ENCODE data around the gene ADGRV1. TPM values are rescaled to one million over a fixed set of nuclear protein-coding genes. Genes with fewer than 3 reads are reported as not detected.
"Not testable (repeated sequence)": the region's sequence is repeated elsewhere in the genome, so short reads cannot be mapped to it uniquely, and the experiment has no call there.

Gene ADGRV1
- total RNA-seq, 1 donor from 2014 or later = not detected

DNA sequence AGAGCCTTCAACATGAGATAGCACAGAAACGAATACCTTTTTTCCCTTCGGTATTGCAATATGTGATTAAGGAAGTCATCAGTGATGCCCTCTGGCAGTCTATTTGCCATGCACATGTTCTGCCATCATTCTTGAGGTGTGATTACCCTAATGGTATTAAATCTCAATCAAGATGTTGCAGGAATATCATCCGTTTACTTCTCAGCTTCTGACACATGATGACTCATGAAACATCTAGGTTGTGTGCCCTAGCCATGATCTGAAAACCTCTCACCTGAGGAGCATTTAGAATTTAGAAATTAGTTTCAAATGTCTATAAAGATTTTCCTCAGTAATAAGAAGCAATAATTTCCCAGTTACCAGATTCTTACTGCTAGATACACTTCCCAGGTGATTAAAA is 209.1 kb downstream of the ADGRV1 start:
- TF ChIP-seq, protein P1, sequence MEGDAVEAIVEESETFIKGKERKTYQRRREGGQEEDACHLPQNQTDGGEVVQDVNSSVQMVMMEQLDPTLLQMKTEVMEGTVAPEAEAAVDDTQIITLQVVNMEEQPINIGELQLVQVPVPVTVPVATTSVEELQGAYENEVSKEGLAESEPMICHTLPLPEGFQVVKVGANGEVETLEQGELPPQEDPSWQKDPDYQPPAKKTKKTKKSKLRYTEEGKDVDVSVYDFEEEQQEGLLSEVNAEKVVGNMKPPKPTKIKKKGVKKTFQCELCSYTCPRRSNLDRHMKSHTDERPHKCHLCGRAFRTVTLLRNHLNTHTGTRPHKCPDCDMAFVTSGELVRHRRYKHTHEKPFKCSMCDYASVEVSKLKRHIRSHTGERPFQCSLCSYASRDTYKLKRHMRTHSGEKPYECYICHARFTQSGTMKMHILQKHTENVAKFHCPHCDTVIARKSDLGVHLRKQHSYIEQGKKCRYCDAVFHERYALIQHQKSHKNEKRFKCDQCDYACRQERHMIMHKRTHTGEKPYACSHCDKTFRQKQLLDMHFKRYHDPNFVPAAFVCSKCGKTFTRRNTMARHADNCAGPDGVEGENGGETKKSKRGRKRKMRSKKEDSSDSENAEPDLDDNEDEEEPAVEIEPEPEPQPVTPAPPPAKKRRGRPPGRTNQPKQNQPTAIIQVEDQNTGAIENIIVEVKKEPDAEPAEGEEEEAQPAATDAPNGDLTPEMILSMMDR (IDR thresholded peaks at IDR 0.05; ENCODE audit: borderline replicate concordance) = no peak
- DNase-seq = no peak
- no peaks in the 10 kb centered on the region for H3K36me3 ChIP-seq
- H3K9me3 ChIP-seq (replicated peaks) = no peaks in the 10 kb centered on the region
- H3K27ac ChIP-seq (replicated peaks) = no peak overlapping the region
- peaks cover 22% of the 10 kb centered on the region for H3K27me3 ChIP-seq (ENCODE audit: low read depth)
- intact Hi-C loops (cut with micrococcal nuclease) = no loop called here
- no peaks in the 10 kb centered on the region for H3K4me1 ChIP-seq
- no peak overlapping the region for H3K4me3 ChIP-seq

DNA sequence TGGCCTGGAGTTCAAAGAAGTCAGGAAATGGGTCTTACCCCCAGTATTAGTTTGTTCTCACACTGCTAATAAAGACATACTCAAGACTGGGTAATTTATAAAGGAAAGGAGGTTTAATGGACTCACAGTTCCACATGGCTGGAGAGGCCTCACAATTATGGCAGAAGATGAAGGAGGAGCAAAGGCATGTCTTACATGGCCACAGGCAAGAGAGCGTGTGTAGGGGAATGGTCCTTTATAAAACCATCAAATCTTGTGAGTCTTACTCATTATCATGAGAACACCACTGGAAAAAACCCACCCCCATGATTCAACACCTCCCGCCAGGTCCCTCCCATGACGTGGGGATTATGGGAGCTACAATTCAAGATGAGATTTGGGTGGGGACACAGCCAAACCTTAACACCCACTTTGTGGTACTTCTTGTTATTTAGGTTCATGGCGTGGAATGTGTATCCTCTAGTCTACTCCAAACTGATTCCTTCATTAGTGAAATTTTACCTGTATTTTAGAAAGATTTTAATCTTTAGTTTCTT is 211.5 kb downstream of the ADGRV1 start:
- H3K36me3 ChIP-seq; H3K4me1 ChIP-seq; H3K9me3 ChIP-seq (replicated peaks); H3K27ac ChIP-seq (replicated peaks); H3K4me3 ChIP-seq; DNase-seq; intact Hi-C loops (cut with micrococcal nuclease): not testable (repeated sequence)
- H3K27me3 ChIP-seq (ENCODE audit: low read depth) = peaks cover 22% of the 10 kb centered on the region

DNA sequence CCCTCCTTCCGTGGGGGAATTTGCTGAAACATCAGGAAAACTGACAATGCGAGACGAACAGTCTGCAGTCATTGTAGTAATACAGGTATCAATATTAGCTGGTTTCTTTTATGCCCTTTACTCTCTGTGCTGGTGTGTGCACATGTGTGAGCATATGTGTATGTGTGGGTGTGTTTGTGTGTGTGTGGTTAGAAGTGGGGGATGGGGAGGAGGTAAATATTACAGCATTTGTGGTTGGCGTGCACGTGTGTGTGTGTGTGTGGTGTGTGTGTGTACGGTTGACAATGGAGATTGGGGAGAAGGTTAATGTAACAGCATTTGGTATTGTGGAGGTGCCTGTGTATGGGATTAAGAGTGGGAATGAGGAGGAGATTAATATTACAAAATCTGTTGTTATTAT is 219.4 kb downstream of the ADGRV1 start:
- no peaks in the 10 kb centered on the region for H3K36me3 ChIP-seq
- H3K4me3 ChIP-seq = no peak overlapping the region
- H3K27ac ChIP-seq (replicated peaks) = no peak overlapping the region
- H3K9me3 ChIP-seq (replicated peaks) = no peaks in the 10 kb centered on the region
- intact Hi-C loops (cut with micrococcal nuclease) = no loop called here
- H3K4me1 ChIP-seq = no peaks in the 10 kb centered on the region
- DNase-seq = no peak
- H3K27me3 ChIP-seq (ENCODE audit: low read depth) = no peaks in the 10 kb centered on the region
- TF ChIP-seq, protein P1 (IDR thresholded peaks at IDR 0.05; ENCODE audit: borderline replicate concordance) = no peak

DNA sequence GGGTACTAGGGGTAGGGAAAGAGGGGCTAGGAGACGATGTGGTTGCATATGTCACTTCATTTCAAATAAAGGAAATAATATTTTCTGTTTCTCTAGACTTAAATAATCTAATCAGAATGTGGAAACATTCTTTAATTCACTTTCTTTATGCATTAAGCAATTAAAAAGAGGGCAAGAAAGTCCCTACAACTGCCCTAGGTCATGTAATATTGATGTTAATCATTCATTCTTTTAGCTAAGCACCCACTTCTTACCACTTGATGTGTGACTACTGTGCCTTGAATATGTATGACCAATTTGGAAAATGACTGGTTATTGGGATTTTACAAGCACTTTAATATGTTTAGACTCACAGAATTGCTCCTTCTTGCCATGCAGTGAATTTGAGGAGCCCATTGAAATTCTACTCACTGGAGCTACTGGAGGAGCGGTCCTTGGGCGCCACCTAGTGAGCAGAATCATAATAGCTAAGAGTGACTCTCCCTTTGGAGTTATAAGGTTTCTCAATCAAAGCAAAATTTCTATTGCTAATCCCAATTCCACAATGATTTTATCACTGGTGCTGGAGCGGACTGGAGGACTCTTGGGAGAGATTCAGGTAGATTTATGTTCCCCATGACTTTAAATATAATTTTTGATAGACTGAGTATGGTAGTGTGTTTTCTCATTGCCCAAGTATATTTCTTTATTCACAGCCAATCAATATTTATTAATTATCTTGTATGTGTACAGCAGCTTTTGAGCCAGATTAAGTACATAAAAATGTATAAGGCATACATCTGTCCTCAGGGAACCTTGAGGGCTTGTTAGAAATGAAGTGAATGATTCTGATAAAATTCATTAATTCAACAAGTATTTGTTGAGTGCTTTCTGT is 225.1 kb downstream of the ADGRV1 start:
- H3K36me3 ChIP-seq = no peaks in the 10 kb centered on the region
- no peaks in the 10 kb centered on the region for H3K4me1 ChIP-seq
- TF ChIP-seq, protein P1 (IDR thresholded peaks at IDR 0.05; ENCODE audit: borderline replicate concordance) = peak; percentile 92
- H3K27me3 ChIP-seq (ENCODE audit: low read depth) = no peaks in the 10 kb centered on the region
- peak; percentile 40 for DNase-seq
- no peak overlapping the region for H3K4me3 ChIP-seq
- H3K27ac ChIP-seq (replicated peaks) = no peak overlapping the region
- intact Hi-C loops (cut with micrococcal nuclease) = loop anchor here (10.0 kb wide), 1 partner anchor 349 kb away; no protein-coding TSS in a partner anchor
- peaks cover under 1% of the 10 kb centered on the region for H3K9me3 ChIP-seq (replicated peaks)

DNA sequence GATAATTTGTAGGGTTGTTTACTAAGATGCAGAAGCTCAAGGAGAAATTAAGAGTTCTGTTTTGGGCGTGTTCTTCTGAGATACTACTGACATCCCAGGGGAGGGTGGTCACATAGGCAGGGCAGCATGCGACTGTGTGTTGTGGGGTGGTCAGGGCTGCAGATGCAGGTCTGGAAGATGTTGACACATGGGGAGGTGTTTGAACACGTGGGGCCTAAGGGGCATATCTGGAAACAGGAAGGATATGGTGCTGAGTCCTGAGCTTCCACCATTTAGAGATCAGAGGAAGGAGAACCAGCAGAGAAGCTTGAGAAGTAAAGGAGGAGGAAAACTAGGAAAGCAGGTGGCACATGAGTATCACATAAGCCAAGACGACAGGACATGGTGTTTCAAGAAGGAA is 228.2 kb downstream of the ADGRV1 start:
- DNase-seq = no peak
- Histone ChIP-seq H3K9me3 (replicated peaks) (peaks cover 3% of the 10 kb centered on the region), H3K27ac (replicated peaks) (no peak overlapping the region), H3K36me3 (no peaks in the 10 kb centered on the region), H3K4me3 (no peak overlapping the region), H3K27me3 (ENCODE audit: low read depth) (peaks cover 5% of the 10 kb centered on the region), H3K4me1 (no peaks in the 10 kb centered on the region)
- intact Hi-C loops (cut with micrococcal nuclease) = loop anchor here (10.0 kb wide), 1 partner anchor 352 kb away; no protein-coding TSS in a partner anchor
- TF ChIP-seq, protein P1 (IDR thresholded peaks at IDR 0.05; ENCODE audit: borderline replicate concordance) = no peak

DNA sequence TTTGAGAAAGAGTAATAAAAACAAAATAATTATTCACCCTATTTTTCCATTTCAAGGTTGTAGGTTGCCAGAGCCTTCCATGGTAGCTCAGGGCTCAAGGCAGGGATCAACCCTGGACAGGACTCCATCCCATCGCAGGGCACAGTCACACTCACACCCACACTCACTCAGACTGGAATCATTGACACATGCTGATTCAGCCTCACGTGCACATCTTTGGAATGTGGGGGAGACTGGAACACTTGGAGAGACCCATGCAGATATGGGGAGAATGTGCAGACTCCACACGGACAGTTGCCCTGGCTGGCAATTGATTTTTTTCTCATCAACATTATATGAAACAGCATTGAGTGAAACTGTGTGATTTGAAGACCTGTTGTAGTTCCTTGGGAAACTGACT is 234.1 kb downstream of the ADGRV1 start:
- no peak for DNase-seq
- H3K9me3 ChIP-seq (replicated peaks) = peaks cover 21% of the 10 kb centered on the region
- no peak overlapping the region for H3K4me3 ChIP-seq
- intact Hi-C loops (cut with micrococcal nuclease) = no loop called here
- H3K27me3 ChIP-seq (ENCODE audit: low read depth) = peaks cover 15% of the 10 kb centered on the region
- no peaks in the 10 kb centered on the region for H3K4me1 ChIP-seq
- H3K36me3 ChIP-seq = no peaks in the 10 kb centered on the region
- no peak overlapping the region for H3K27ac ChIP-seq (replicated peaks)
- TF ChIP-seq, protein P1 (IDR thresholded peaks at IDR 0.05; ENCODE audit: borderline replicate concordance) = no peak

Measured in left ventricle myocardium inferior (tissue), 1 donor.